Vagina (tissue), 2 donors: Measurements from ENCODE around the gene FUT8. TPM values are rescaled to one million over a fixed set of nuclear protein-coding genes. Genes with fewer than 3 reads are reported as not detected.

ENCODE experiments used
- DNase-seq, 2 donors: peaks; one replicate each; pipeline ENCODE4 v3.0.0-alpha.2; 2017; ENCODE audit errors: extremely low spot score in 2 of 2
- H3K27ac ChIP-seq: fragments of 200-600 bp; sonication (generic); one replicate; pipeline ENCODE4 v1.5.1; 2019
- H3K27me3 ChIP-seq: fragments of 200-600 bp; sonication (generic); one replicate; pipeline ENCODE4 v1.5.1; 2019
- H3K36me3 ChIP-seq, 2 donors: fragments of 200-600 bp; sonication (generic); one replicate each; pipeline ENCODE4 v1.5.1; 2017 to 2019
- H3K4me1 ChIP-seq: fragments of 200-600 bp; sonication (generic); one replicate; pipeline ENCODE4 v1.5.1; 2019
- H3K4me3 ChIP-seq, 2 donors: fragments of 200-600 bp; sonication (generic); 1 replicate in 1 of 2; 2 replicates in 1 of 2; pipeline ENCODE4 v1.5.1; 2016 to 2019
- H3K9me3 ChIP-seq: fragments of 200-600 bp; sonication (generic); one replicate; pipeline ENCODE4 v1.5.1; 2019
- CTCF ChIP-seq, 3 experiments: fragments of 450-650 bp in 2 of 3; fragments of 200-600 bp in 1 of 3; sonication (generic) in 1 of 3; IDR thresholded peaks; one replicate each; pipeline ENCODE4 v1.5.1; 2017 to 2019; ENCODE audit warnings: antibody characterized with exemption in 3 of 3, mild to moderate bottlenecking in 2 of 3, moderate library complexity in 2 of 3
- POLR2A ChIP-seq, 2 donors: fragments of 450-650 bp; IDR thresholded peaks; one replicate each; pipeline ENCODE4 v1.6.1; 2017; ENCODE audit warnings: antibody characterized with exemption in 2 of 2, mild to moderate bottlenecking in 2 of 2, moderate library complexity in 2 of 2
- POLR2AphosphoS5 ChIP-seq, 2 donors: sonication (generic); formaldehyde crosslinking; IDR thresholded peaks; one replicate each; pipeline ENCODE4 v1.9.0; 2017; ENCODE audit warnings: antibody characterized with exemption in 2 of 2, mild to moderate bottlenecking in 2 of 2, low read depth in 1 of 2; ENCODE audit not compliant: insufficient read depth in 1 of 2
- intact Hi-C: fragments of 100-400 bp; cut with DNase I; formaldehyde crosslinking; loops from one replicate; pipeline ENCODE4 v1.15.1; 2023
- total RNA-seq: library from RNA; depleted of rRNA; stranded (reverse); fragments of >200 nt; gene quantifications from one replicate; pipeline ENCODE4 v1.2.3, GENCODE V29; 2016

Gene FUT8
- total RNA-seq, 1 donor from 2014 or later = 35.1 TPM

GRCh38 chr14:65528069-65528468 lies 115.5 kb downstream of the FUT8 start:
- intact Hi-C loops = loop anchor here (10.0 kb wide), 1 partner anchor 943 kb away; no protein-coding TSS in a partner anchor
- Histone ChIP-seq H3K36me3 (no peaks in the 10 kb centered on the region), H3K27me3 (no peaks in the 10 kb centered on the region), H3K4me3 (no peak overlapping the region), H3K4me1 (no peaks in the 10 kb centered on the region), H3K27ac (no peak overlapping the region), H3K9me3 (peaks cover 2% of the 10 kb centered on the region)
- no peak for TF ChIP-seq POLR2A (IDR thresholded peaks at IDR 0.05)
- no peak for TF ChIP-seq POLR2AphosphoS5 (IDR thresholded peaks at IDR 0.05; ENCODE audit: insufficient read depth in 1 of 2, low read depth in 1 of 2)
- TF ChIP-seq CTCF (IDR thresholded peaks at IDR 0.05) = no peak
- no peak for DNase-seq

GRCh38 chr14:65531148-65531547 lies 118.6 kb downstream of the FUT8 start:
- intact Hi-C loops = no loop called here
- DNase-seq = no peak
- peaks cover 11% of the 10 kb centered on the region for H3K9me3 ChIP-seq

GRCh38 chr14:65533736-65534404 lies 121.3 kb downstream of the FUT8 start:
- DNase-seq = no peak
- Histone ChIP-seq H3K27ac (no peak overlapping the region), H3K4me1 (no peaks in the 10 kb centered on the region), H3K9me3 (peaks cover 11% of the 10 kb centered on the region), H3K27me3 (no peaks in the 10 kb centered on the region), H3K4me3 (no peak overlapping the region), H3K36me3 (no peaks in the 10 kb centered on the region)
- TF ChIP-seq CTCF (IDR thresholded peaks at IDR 0.05) (no peak), POLR2AphosphoS5 (IDR thresholded peaks at IDR 0.05; ENCODE audit: insufficient read depth in 1 of 2, low read depth in 1 of 2) (no peak), POLR2A (IDR thresholded peaks at IDR 0.05) (no peak)
- intact Hi-C loops = no loop called here

More at GRCh38 chr14:65531148-65531547, 118.6 kb downstream of the FUT8 start:
- Histone ChIP-seq H3K4me3 (no peak overlapping the region), H3K36me3 (no peaks in the 10 kb centered on the region), H3K27ac (no peak overlapping the region), H3K27me3 (no peaks in the 10 kb centered on the region), H3K4me1 (no peaks in the 10 kb centered on the region)
- TF ChIP-seq POLR2AphosphoS5 (IDR thresholded peaks at IDR 0.05; ENCODE audit: insufficient read depth in 1 of 2, low read depth in 1 of 2) (no peak), CTCF (IDR thresholded peaks at IDR 0.05) (no peak), POLR2A (IDR thresholded peaks at IDR 0.05) (no peak)

GRCh38 chr14:65536781-65537423 lies 124.4 kb downstream of the FUT8 start:
- Histone ChIP-seq H3K4me3 (no peak overlapping the region), H3K36me3 (no peaks in the 10 kb centered on the region), H3K27ac (no peak overlapping the region), H3K27me3 (no peaks in the 10 kb centered on the region), H3K4me1 (no peaks in the 10 kb centered on the region), H3K9me3 (peaks cover 11% of the 10 kb centered on the region)
- DNase-seq = no peak
- TF ChIP-seq CTCF (IDR thresholded peaks at IDR 0.05) = no peak
- TF ChIP-seq POLR2AphosphoS5 (IDR thresholded peaks at IDR 0.05; ENCODE audit: insufficient read depth in 1 of 2, low read depth in 1 of 2) = no peak
- no peak for TF ChIP-seq POLR2A (IDR thresholded peaks at IDR 0.05)
- intact Hi-C loops = no loop called here

- DNase-seq = no peak
- no peaks in the 10 kb centered on the region for H3K36me3 ChIP-seq
- intact Hi-C loops = no loop called here
- no peaks in the 10 kb centered on the region for H3K9me3 ChIP-seq
- H3K4me3 ChIP-seq = no peak overlapping the region
- TF ChIP-seq POLR2A (IDR thresholded peaks at IDR 0.05) (no peak), CTCF (IDR thresholded peaks at IDR 0.05) (no peak), POLR2AphosphoS5 (IDR thresholded peaks at IDR 0.05; ENCODE audit: insufficient read depth in 1 of 2, low read depth in 1 of 2) (no peak)
- no peaks in the 10 kb centered on the region for H3K4me1 ChIP-seq
- H3K27ac ChIP-seq = no peak overlapping the region
- H3K27me3 ChIP-seq = no peaks in the 10 kb centered on the region
These were observed 136.3 kb downstream of the FUT8 start for GRCh38 chr14:65548878-65549277.
